Mesothelial cell of epicardium (in vitro differentiated cells): ENCODE data around the gene ZNF283. TPM values are rescaled to one million over a fixed set of nuclear protein-coding genes. Genes with fewer than 3 reads are reported as not detected.

Experiments
- DNase-seq, 2 experiments: peaks; one replicate each; pipeline ENCODE4 v3.0.0; 2021; ENCODE audit warnings: low spot score in 2 of 2; ENCODE audit not compliant: unreplicated experiment in 2 of 2
- H3K27ac Mint-ChIP-seq: 2 replicates; pipeline ENCODE4 v1.8.0; 2021; ENCODE audit warnings: mixed read lengths
- H3K27me3 Mint-ChIP-seq: 2 replicates; pipeline ENCODE4 v1.8.0; 2021; ENCODE audit warnings: low read depth, mixed read lengths
- H3K36me3 Mint-ChIP-seq: 2 replicates; pipeline ENCODE4 v1.8.0; 2021; ENCODE audit warnings: mixed read lengths
- H3K4me1 Mint-ChIP-seq: 2 replicates; pipeline ENCODE4 v1.8.0; 2021; ENCODE audit warnings: mixed read lengths
- H3K4me3 Mint-ChIP-seq: 2 replicates; pipeline ENCODE4 v1.8.0; 2021; ENCODE audit warnings: mild to moderate bottlenecking, moderate library complexity, mixed read lengths
- H3K9me3 Mint-ChIP-seq: 2 replicates; pipeline ENCODE4 v1.8.0; 2021; ENCODE audit warnings: mixed read lengths
- total RNA-seq: library from RNA; stranded (reverse); gene quantifications from 3 replicates; pipeline ENCODE4 v1.2.1, GENCODE V29; 2021
- TF ChIP-seq, protein P1 (sequence below): fragments of 200-600 bp; sonication (generic); IDR thresholded peaks from one replicate; pipeline ENCODE4 v1.5.0; 2021; ENCODE audit warnings: antibody characterized with exemption; ENCODE audit not compliant: unreplicated experiment

The ZNF283 gene
- total RNA-seq, 1 donor from 2014 or later, result 19.1 TPM

GRCh38 chr19:43784981-43785808 lies 41.9 kb upstream of the ZNF283 start:
- DNase-seq, result peak in 1 of 2 experiments; percentile 47
- H3K27me3 Mint-ChIP-seq, result no peaks in the 10 kb centered on the region
- TF ChIP-seq, protein P1, sequence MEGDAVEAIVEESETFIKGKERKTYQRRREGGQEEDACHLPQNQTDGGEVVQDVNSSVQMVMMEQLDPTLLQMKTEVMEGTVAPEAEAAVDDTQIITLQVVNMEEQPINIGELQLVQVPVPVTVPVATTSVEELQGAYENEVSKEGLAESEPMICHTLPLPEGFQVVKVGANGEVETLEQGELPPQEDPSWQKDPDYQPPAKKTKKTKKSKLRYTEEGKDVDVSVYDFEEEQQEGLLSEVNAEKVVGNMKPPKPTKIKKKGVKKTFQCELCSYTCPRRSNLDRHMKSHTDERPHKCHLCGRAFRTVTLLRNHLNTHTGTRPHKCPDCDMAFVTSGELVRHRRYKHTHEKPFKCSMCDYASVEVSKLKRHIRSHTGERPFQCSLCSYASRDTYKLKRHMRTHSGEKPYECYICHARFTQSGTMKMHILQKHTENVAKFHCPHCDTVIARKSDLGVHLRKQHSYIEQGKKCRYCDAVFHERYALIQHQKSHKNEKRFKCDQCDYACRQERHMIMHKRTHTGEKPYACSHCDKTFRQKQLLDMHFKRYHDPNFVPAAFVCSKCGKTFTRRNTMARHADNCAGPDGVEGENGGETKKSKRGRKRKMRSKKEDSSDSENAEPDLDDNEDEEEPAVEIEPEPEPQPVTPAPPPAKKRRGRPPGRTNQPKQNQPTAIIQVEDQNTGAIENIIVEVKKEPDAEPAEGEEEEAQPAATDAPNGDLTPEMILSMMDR, result peak; percentile 80
- H3K4me3 Mint-ChIP-seq, result peak overlapping the region; percentile 19
- no peak overlapping the region for H3K27ac Mint-ChIP-seq
- peaks cover 18% of the 10 kb centered on the region for H3K4me1 Mint-ChIP-seq
- no peaks in the 10 kb centered on the region for H3K36me3 Mint-ChIP-seq
- no peaks in the 10 kb centered on the region for H3K9me3 Mint-ChIP-seq

GRCh38 chr19:43786665-43787064 lies 40.5 kb upstream of the ZNF283 start:
- Mint-ChIP-seq H3K9me3 (no peaks in the 10 kb centered on the region), H3K27me3 (peaks cover 6% of the 10 kb centered on the region), H3K4me3 (no peak overlapping the region), H3K36me3 (no peaks in the 10 kb centered on the region), H3K4me1 (peaks cover 15% of the 10 kb centered on the region), H3K27ac (no peak overlapping the region)
- DNase-seq, result no peak
- TF ChIP-seq, protein P1, result no peak

- H3K9me3 Mint-ChIP-seq, result no peaks in the 10 kb centered on the region
- TF ChIP-seq, protein P1, result no peak
- H3K27me3 Mint-ChIP-seq, result peaks cover 24% of the 10 kb centered on the region
- no peak overlapping the region for H3K4me3 Mint-ChIP-seq
- H3K27ac Mint-ChIP-seq, result no peak overlapping the region
- no peaks in the 10 kb centered on the region for H3K36me3 Mint-ChIP-seq
- peaks cover 7% of the 10 kb centered on the region for H3K4me1 Mint-ChIP-seq
- no peak for DNase-seq
These were observed 38.1 kb upstream of the ZNF283 start for GRCh38 chr19:43789029-43789428.

DNA sequence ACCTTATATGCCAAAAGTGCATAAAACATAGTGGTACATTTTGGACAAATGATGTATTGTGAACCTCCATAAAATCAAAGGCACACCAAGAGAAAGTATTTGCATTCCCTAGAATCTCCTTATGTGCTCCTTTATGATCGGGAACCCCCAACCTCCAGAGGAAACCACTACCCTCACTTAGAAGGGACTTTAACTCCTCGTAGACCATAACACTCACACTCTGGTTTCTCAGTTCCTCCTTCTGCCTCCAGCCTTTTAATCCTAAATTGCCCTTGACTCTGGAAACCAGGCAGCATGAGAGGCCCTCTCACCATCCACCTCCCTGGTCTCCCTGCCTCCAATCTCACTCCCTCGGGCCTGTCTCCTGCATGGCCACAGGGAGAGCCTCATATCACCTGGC lies 36.5 kb upstream of the ZNF283 start:
- no peaks in the 10 kb centered on the region for H3K4me1 Mint-ChIP-seq
- no peak overlapping the region for H3K27ac Mint-ChIP-seq
- DNase-seq, result no peak
- H3K9me3 Mint-ChIP-seq, result no peaks in the 10 kb centered on the region
- peaks cover 32% of the 10 kb centered on the region for H3K27me3 Mint-ChIP-seq
- no peaks in the 10 kb centered on the region for H3K36me3 Mint-ChIP-seq
- no peak overlapping the region for H3K4me3 Mint-ChIP-seq
- TF ChIP-seq, protein P1, result no peak

- no peak for DNase-seq
- no peaks in the 10 kb centered on the region for H3K36me3 Mint-ChIP-seq
- no peaks in the 10 kb centered on the region for H3K9me3 Mint-ChIP-seq
- H3K4me3 Mint-ChIP-seq, result peak overlapping the region; percentile 43
- TF ChIP-seq, protein P1, result no peak
- no peak overlapping the region for H3K27ac Mint-ChIP-seq
- peaks cover 77% of the 10 kb centered on the region for H3K27me3 Mint-ChIP-seq
- H3K4me1 Mint-ChIP-seq, result peaks cover 3% of the 10 kb centered on the region
These were observed 30.0 kb upstream of the ZNF283 start for GRCh38 chr19:43797118-43797517.
